PC-9 (cell line): ENCODE results near the gene TCF4.

Experiments used
- EZH2 ChIP-seq: fragments of 200-600 bp; sonication (generic); IDR thresholded peaks from 2 replicates; pipeline ENCODE4 v1.8.0; 2017; ENCODE audit warnings: antibody characterized with exemption, low read depth
- TF ChIP-seq, protein P1 (sequence below): fragments of 200-600 bp; sonication (generic); conservative IDR thresholded peaks from 2 replicates; pipeline ENCODE4 v1.6.1; 2017; ENCODE audit warnings: mixed run types, antibody characterized with exemption, mild to moderate bottlenecking, moderate library complexity

DNA sequence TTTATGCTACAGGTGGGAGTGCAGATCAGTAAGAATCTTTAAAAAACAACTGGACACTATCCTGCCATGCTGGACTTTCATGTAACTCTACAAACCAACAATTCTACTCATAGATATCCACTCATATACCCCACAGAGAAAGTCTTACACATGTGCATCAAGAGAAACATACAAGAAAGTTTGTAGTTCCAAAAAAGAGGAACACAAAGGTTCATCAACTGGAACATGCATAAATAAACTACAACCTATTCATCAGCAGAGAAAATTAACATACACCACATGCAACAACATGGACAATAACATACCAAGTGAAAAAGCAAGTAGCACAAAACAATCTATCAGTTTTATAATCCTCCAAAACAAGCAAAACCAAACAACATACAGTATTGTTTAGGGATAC lies 17.0 kb downstream of the TCF4 start:
- TF ChIP-seq, protein P1, sequence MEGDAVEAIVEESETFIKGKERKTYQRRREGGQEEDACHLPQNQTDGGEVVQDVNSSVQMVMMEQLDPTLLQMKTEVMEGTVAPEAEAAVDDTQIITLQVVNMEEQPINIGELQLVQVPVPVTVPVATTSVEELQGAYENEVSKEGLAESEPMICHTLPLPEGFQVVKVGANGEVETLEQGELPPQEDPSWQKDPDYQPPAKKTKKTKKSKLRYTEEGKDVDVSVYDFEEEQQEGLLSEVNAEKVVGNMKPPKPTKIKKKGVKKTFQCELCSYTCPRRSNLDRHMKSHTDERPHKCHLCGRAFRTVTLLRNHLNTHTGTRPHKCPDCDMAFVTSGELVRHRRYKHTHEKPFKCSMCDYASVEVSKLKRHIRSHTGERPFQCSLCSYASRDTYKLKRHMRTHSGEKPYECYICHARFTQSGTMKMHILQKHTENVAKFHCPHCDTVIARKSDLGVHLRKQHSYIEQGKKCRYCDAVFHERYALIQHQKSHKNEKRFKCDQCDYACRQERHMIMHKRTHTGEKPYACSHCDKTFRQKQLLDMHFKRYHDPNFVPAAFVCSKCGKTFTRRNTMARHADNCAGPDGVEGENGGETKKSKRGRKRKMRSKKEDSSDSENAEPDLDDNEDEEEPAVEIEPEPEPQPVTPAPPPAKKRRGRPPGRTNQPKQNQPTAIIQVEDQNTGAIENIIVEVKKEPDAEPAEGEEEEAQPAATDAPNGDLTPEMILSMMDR, result no peak
- no peak for TF ChIP-seq EZH2
